ENCODE measurements around the gene FSTL5. TPM values are rescaled to one million over a fixed set of nuclear protein-coding genes. Genes with fewer than 3 reads are reported as not detected.

The FSTL5 gene
- total and polyA plus RNA-seq, 2 of the 13 experiments (the other 11 are each of a cell fraction or from before 2014, with no cell fraction given): 0.03 to 0.07 TPM

DNA sequence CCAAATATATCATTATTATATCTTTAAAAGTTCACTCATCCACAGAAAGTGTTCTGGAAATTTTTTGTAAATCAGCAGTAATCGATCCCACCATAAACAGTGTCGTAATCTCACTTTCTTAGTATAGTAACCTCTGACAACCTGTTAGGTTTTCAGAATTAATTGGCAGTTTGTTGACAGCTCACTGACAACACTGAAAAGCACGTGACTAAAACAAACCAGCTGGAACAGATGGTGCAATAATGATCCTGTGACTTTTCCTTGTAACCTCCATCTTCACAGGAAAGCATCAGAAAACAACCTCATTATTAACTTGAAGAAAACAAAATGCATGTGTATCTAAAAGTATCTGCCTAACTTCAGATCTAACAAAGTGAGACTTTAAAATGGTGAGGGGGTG, 48.5 kb downstream of the FSTL5 start:
- POLR2A ChIA-PET: no interaction called here
- WGBS (ENCODE audit: low lambda C conversion rate): 5% methylated on average over 3 of the region's 3 CpGs
- intact Hi-C loops (cut with micrococcal nuclease; ENCODE audit: unreplicated experiment): no loop called here
- TF ChIP-seq ZNF317 (CRISPR knock-in tag; IDR thresholded peaks at IDR 0.05) (no peak), HBP1 (CRISPR knock-in tag; IDR thresholded peaks at IDR 0.05; ENCODE audit: low read depth) (no peak), ZNF367 (CRISPR knock-in tag; IDR thresholded peaks at IDR 0.05; ENCODE audit: borderline replicate concordance) (no peak), SNRNP70 (IDR thresholded peaks at IDR 0.05; ENCODE audit: low read depth, low read length) (no peak), ZNF605 (CRISPR knock-in tag; IDR thresholded peaks at IDR 0.05) (no peak), ZFY (CRISPR knock-in tag; IDR thresholded peaks at IDR 0.05) (no peak), ZSCAN30 (CRISPR knock-in tag; IDR thresholded peaks at IDR 0.05) (no peak), HOXA3 (CRISPR knock-in tag; IDR thresholded peaks at IDR 0.05) (no peak)
- TF ChIP-seq, protein P1, sequence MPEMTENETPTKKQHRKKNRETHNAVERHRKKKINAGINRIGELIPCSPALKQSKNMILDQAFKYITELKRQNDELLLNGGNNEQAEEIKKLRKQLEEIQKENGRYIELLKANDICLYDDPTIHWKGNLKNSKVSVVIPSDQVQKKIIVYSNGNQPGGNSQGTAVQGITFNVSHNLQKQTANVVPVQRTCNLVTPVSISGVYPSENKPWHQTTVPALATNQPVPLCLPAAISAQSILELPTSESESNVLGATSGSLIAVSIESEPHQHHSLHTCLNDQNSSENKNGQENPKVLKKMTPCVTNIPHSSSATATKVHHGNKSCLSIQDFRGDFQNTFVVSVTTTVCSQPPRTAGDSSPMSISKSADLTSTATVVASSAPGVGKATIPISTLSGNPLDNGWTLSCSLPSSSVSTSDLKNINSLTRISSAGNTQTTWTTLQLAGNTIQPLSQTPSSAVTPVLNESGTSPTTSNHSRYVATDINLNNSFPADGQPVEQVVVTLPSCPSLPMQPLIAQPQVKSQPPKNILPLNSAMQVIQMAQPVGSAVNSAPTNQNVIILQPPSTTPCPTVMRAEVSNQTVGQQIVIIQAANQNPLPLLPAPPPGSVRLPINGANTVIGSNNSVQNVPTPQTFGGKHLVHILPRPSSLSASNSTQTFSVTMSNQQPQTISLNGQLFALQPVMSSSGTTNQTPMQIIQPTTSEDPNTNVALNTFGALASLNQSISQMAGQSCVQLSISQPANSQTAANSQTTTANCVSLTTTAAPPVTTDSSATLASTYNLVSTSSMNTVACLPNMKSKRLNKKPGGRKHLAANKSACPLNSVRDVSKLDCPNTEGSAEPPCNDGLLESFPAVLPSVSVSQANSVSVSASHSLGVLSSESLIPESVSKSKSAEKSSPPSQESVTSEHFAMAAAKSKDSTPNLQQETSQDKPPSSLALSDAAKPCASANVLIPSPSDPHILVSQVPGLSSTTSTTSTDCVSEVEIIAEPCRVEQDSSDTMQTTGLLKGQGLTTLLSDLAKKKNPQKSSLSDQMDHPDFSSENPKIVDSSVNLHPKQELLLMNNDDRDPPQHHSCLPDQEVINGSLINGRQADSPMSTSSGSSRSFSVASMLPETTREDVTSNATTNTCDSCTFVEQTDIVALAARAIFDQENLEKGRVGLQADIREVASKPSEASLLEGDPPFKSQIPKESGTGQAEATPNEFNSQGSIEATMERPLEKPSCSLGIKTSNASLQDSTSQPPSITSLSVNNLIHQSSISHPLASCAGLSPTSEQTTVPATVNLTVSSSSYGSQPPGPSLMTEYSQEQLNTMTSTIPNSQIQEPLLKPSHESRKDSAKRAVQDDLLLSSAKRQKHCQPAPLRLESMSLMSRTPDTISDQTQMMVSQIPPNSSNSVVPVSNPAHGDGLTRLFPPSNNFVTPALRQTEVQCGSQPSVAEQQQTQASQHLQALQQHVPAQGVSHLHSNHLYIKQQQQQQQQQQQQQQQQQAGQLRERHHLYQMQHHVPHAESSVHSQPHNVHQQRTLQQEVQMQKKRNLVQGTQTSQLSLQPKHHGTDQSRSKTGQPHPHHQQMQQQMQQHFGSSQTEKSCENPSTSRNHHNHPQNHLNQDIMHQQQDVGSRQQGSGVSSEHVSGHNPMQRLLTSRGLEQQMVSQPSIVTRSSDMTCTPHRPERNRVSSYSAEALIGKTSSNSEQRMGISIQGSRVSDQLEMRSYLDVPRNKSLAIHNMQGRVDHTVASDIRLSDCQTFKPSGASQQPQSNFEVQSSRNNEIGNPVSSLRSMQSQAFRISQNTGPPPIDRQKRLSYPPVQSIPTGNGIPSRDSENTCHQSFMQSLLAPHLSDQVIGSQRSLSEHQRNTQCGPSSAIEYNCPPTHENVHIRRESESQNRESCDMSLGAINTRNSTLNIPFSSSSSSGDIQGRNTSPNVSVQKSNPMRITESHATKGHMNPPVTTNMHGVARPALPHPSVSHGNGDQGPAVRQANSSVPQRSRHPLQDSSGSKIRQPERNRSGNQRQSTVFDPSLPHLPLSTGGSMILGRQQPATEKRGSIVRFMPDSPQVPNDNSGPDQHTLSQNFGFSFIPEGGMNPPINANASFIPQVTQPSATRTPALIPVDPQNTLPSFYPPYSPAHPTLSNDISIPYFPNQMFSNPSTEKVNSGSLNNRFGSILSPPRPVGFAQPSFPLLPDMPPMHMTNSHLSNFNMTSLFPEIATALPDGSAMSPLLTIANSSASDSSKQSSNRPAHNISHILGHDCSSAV (CRISPR knock-in tag; IDR thresholded peaks at IDR 0.05; ENCODE audit: borderline replicate concordance): no peak
- TF ChIP-seq, protein P2, sequence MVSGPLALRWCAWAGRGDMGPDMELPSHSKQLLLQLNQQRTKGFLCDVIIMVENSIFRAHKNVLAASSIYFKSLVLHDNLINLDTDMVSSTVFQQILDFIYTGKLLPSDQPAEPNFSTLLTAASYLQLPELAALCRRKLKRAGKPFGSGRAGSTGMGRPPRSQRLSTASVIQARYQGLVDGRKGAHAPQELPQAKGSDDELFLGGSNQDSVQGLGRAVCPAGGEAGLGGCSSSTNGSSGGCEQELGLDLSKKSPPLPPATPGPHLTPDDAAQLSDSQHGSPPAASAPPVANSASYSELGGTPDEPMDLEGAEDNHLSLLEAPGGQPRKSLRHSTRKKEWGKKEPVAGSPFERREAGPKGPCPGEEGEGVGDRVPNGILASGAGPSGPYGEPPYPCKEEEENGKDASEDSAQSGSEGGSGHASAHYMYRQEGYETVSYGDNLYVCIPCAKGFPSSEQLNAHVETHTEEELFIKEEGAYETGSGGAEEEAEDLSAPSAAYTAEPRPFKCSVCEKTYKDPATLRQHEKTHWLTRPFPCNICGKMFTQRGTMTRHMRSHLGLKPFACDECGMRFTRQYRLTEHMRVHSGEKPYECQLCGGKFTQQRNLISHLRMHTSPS (CRISPR knock-in tag; IDR thresholded peaks at IDR 0.05; ENCODE audit: low read depth): no peak
- TF ChIP-seq, protein P3, sequence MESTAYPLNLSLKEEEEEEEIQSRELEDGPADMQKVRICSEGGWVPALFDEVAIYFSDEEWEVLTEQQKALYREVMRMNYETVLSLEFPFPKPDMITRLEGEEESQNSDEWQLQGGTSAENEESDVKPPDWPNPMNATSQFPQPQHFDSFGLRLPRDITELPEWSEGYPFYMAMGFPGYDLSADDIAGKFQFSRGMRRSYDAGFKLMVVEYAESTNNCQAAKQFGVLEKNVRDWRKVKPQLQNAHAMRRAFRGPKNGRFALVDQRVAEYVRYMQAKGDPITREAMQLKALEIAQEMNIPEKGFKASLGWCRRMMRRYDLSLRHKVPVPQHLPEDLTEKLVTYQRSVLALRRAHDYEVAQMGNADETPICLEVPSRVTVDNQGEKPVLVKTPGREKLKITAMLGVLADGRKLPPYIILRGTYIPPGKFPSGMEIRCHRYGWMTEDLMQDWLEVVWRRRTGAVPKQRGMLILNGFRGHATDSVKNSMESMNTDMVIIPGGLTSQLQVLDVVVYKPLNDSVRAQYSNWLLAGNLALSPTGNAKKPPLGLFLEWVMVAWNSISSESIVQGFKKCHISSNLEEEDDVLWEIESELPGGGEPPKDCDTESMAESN (CRISPR knock-in tag; conservative IDR thresholded peaks at IDR 0.05): no peak

More for the DNA sequence above, 48.5 kb downstream of the FSTL5 start:
- DNase-seq (ENCODE audit: low spot score): no peak
- Histone ChIP-seq H3K9me3 (ENCODE audit: low read length) (no peaks in the 10 kb centered on the region), H4K20me1 (ENCODE audit: insufficient read depth, low read length) (no peaks in the 10 kb centered on the region), H3K27ac (ENCODE audit: extremely low read length, insufficient read depth, low read length) (no peak overlapping the region), H3K27me3 (ENCODE audit: control insufficient read depth in 1 of 2, insufficient read depth in 2 of 2, low read length in 2 of 2) (no peaks in the 10 kb centered on the region), H3K4me1 (ENCODE audit: insufficient read depth, low read length) (no peaks in the 10 kb centered on the region), H3K4me2 (ENCODE audit: low read depth, low read length) (no peak overlapping the region), H3K4me3 (replicated peaks in 1 of 3; ENCODE audit: insufficient read depth in 1 of 3, low read depth in 2 of 3, low read length in 3 of 3) (no peak overlapping the region), H3K36me3 (replicated peaks in 1 of 2; ENCODE audit: control insufficient read depth in 1 of 2, insufficient read depth in 2 of 2, low read length in 2 of 2) (no peaks in the 10 kb centered on the region), H2AFZ (ENCODE audit: low read length) (no peak overlapping the region), H3K79me2 (ENCODE audit: insufficient read depth, low read length) (no peaks in the 10 kb centered on the region), H3K9ac (ENCODE audit: insufficient read depth, low read depth, low read length) (no peak overlapping the region)
- no peak for ATAC-seq
- no TSS peak for BruUV-seq (replicated peaks)
- CTCF ChIA-PET (ENCODE audit: low intra/inter-chr PET ratio, low total read pairs): no interaction called here
- FAIRE-seq: no peak
- in situ Hi-C loops (cut with HindIII; ENCODE audit: extremely low pct_ligation_motif_present, low pct_unique_long_range_greater_than_20kb): no loop called here
